WTC11 (cell line): ENCODE measurements around the gene ZNF471. TPM values are rescaled to one million over a fixed set of nuclear protein-coding genes. Genes with fewer than 3 reads are reported as not detected.

Experiments
- ATAC-seq: fragments of 200-7000 bp; cut with Tn5 transposase; 2 replicates; pipeline ENCODE4 v1.10.0; 2021; ENCODE audit warnings: mild to moderate bottlenecking, moderate library complexity
- CTCF ChIA-PET: fragments of 300-600 bp; sonication (Branson Sonifier 250); formaldehyde crosslinking; loops from one replicate; lab custom pipeline; 2021; ENCODE audit warnings: antibody characterized with exemption; lab: Charles Lee
- POLR2A ChIA-PET: fragments of 350-600 bp; sonication (Branson Sonifier 250); formaldehyde crosslinking; loops from one replicate; lab custom pipeline; 2021; ENCODE audit warnings: antibody characterized with exemption; lab: Charles Lee
- DNase-seq: peaks from one replicate; pipeline ENCODE4 v3.0.0; 2021; ENCODE audit warnings: low spot score
- H3K27ac Mint-ChIP-seq: 2 replicates; pipeline ENCODE4 v1.8.0; 2021; ENCODE audit warnings: mixed read lengths
- H3K27me3 Mint-ChIP-seq: 2 replicates; pipeline ENCODE4 v1.8.0; 2021; ENCODE audit warnings: low read depth, mild to moderate bottlenecking, moderate library complexity, mixed read lengths
- H3K36me3 Mint-ChIP-seq: 2 replicates; pipeline ENCODE4 v1.8.0; 2021; ENCODE audit warnings: mixed read lengths
- H3K4me1 Mint-ChIP-seq: 2 replicates; pipeline ENCODE4 v1.8.0; 2022; ENCODE audit warnings: mixed read lengths
- H3K4me3 Mint-ChIP-seq: 2 replicates; pipeline ENCODE4 v1.8.0; 2021; ENCODE audit warnings: mild to moderate bottlenecking, moderate library complexity, mixed read lengths
- H3K9me3 Mint-ChIP-seq: 2 replicates; pipeline ENCODE4 v1.8.0; 2021; ENCODE audit warnings: mixed read lengths
- CREM ChIP-seq: sonication (generic); formaldehyde crosslinking; IDR thresholded peaks from 2 replicates; pipeline ENCODE4 v1.8.1; 2022; ENCODE audit warnings: mild to moderate bottlenecking, missing genetic modification reagents, moderate library complexity
- ELF4 ChIP-seq: sonication (generic); formaldehyde crosslinking; IDR thresholded peaks from 2 replicates; pipeline ENCODE4 v1.8.1; 2022; ENCODE audit warnings: low read depth, mild to moderate bottlenecking, moderate library complexity, missing genetic modification reagents
- FOXK1 ChIP-seq: sonication (generic); formaldehyde crosslinking; IDR thresholded peaks from 2 replicates; pipeline ENCODE4 v1.8.0; 2022; ENCODE audit warnings: mild to moderate bottlenecking, moderate library complexity, missing genetic modification reagents
- GRHL2 ChIP-seq: fragments of 250-450 bp; sonication (Bioruptor Pico); IDR thresholded peaks from 2 replicates; pipeline ENCODE4 v1.8.0; 2022; ENCODE audit warnings: mild to moderate bottlenecking, moderate library complexity; ENCODE audit not compliant: insufficient replicate concordance, severe bottlenecking
- JAZF1 ChIP-seq: fragments of 250-450 bp; sonication (Bioruptor Pico); IDR thresholded peaks from 2 replicates; pipeline ENCODE4 v1.9.0; 2021; ENCODE audit warnings: moderate library complexity, mild to moderate bottlenecking, inconsistent platforms
- MXD4 ChIP-seq: fragments of 250-450 bp; sonication (Bioruptor Pico); IDR thresholded peaks from 2 replicates; pipeline ENCODE4 v1.8.0; 2021; ENCODE audit warnings: mild to moderate bottlenecking, moderate library complexity, borderline replicate concordance
- NR3C1 ChIP-seq: sonication (generic); formaldehyde crosslinking; conservative IDR thresholded peaks from 2 replicates; pipeline ENCODE4 v1.8.1; 2023; ENCODE audit warnings: low read depth, mild to moderate bottlenecking, missing genetic modification reagents
- RELA ChIP-seq: sonication (generic); formaldehyde crosslinking; IDR thresholded peaks from 2 replicates; pipeline ENCODE4 v1.8.1; 2022; ENCODE audit warnings: missing genetic modification reagents, mild to moderate bottlenecking, borderline replicate concordance
- SMAD4 ChIP-seq: sonication (generic); formaldehyde crosslinking; IDR thresholded peaks from 2 replicates; pipeline ENCODE4 v1.8.0; 2022; ENCODE audit warnings: mild to moderate bottlenecking, missing genetic modification reagents
- ZNF263 ChIP-seq: sonication (generic); formaldehyde crosslinking; IDR thresholded peaks from 2 replicates; pipeline ENCODE4 v1.8.1; 2022; ENCODE audit warnings: low read depth, mild to moderate bottlenecking, moderate library complexity, missing genetic modification reagents
- ZNF671 ChIP-seq: fragments of 250-450 bp; sonication (Bioruptor Pico); IDR thresholded peaks from 2 replicates; pipeline ENCODE4 v1.8.0; 2021; ENCODE audit warnings: mild to moderate bottlenecking
- total RNA-seq: library from RNA; stranded (reverse); gene quantifications from 3 replicates; pipeline ENCODE4 v1.2.3, GENCODE V29; 2021
- TF ChIP-seq, protein P1 (sequence below): fragments of 250-450 bp; sonication (Bioruptor Pico); IDR thresholded peaks from 2 replicates; pipeline ENCODE4 v1.9.0; 2021; ENCODE audit warnings: mild to moderate bottlenecking, borderline replicate concordance
- TF ChIP-seq, protein P2 (sequence below): fragments of 200-600 bp; IDR thresholded peaks from 2 replicates; pipeline ENCODE4 v1.8.0; 2022; ENCODE audit warnings: antibody characterized with exemption
- TF ChIP-seq, protein P3 (sequence below): fragments of 250-450 bp; sonication (Bioruptor Pico); IDR thresholded peaks from 2 replicates; pipeline ENCODE4 v1.9.0; 2021; ENCODE audit warnings: mild to moderate bottlenecking
- TF ChIP-seq, protein P4 (sequence below): sonication (generic); formaldehyde crosslinking; IDR thresholded peaks from 2 replicates; pipeline ENCODE4 v1.8.1; 2022; ENCODE audit warnings: low read depth, mild to moderate bottlenecking, moderate library complexity, missing genetic modification reagents, borderline replicate concordance

The ZNF471 gene
- total RNA-seq, 1 experiment from 2014 or later: 1.5 TPM

DNA sequence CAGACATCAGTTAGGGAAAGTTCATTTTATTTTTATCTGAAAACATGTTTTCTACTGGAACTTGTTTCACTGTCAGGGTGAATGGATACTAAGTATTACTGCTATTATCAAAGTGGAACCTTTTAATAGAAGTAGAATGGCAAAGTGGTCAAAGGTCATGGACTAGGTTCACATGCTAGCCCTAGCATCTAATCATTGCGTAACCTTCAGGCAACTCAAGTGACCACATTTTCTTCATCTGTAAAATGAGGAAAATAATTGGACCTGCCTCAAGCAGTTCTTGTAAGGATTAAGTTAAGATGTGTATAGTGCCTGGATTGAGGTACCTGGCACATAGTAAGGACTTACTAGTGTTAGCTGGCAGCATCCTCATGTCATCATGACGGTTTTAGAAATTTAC, 36.1 kb downstream of the ZNF471 start (continued):
- TF ChIP-seq, protein P1, sequence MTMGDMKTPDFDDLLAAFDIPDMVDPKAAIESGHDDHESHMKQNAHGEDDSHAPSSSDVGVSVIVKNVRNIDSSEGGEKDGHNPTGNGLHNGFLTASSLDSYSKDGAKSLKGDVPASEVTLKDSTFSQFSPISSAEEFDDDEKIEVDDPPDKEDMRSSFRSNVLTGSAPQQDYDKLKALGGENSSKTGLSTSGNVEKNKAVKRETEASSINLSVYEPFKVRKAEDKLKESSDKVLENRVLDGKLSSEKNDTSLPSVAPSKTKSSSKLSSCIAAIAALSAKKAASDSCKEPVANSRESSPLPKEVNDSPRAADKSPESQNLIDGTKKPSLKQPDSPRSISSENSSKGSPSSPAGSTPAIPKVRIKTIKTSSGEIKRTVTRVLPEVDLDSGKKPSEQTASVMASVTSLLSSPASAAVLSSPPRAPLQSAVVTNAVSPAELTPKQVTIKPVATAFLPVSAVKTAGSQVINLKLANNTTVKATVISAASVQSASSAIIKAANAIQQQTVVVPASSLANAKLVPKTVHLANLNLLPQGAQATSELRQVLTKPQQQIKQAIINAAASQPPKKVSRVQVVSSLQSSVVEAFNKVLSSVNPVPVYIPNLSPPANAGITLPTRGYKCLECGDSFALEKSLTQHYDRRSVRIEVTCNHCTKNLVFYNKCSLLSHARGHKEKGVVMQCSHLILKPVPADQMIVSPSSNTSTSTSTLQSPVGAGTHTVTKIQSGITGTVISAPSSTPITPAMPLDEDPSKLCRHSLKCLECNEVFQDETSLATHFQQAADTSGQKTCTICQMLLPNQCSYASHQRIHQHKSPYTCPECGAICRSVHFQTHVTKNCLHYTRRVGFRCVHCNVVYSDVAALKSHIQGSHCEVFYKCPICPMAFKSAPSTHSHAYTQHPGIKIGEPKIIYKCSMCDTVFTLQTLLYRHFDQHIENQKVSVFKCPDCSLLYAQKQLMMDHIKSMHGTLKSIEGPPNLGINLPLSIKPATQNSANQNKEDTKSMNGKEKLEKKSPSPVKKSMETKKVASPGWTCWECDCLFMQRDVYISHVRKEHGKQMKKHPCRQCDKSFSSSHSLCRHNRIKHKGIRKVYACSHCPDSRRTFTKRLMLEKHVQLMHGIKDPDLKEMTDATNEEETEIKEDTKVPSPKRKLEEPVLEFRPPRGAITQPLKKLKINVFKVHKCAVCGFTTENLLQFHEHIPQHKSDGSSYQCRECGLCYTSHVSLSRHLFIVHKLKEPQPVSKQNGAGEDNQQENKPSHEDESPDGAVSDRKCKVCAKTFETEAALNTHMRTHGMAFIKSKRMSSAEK (CRISPR knock-in tag): no peak
- TF ChIP-seq, all 79 proteins: peak for 0

DNA sequence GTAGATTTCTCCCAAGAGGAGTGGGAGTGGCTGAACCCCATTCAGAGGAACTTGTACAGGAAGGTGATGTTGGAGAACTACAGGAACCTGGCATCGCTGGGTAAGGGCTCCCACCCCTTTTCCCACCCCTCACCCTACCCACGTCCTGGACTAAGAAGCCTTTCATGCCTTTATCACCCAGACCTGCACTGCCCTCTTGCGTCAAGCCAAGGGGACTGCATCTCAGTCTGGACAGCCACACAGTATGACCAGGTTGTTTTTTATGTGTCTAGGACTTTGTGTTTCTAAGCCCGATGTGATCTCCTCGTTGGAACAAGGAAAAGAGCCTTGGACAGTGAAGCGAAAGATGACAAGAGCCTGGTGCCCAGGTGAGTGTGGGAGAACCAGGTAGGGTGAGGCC, 39.9 kb downstream of the ZNF471 start:
- CTCF ChIA-PET: no interaction called here
- no peak for TF ChIP-seq ZNF671
- TF ChIP-seq, protein P2, sequence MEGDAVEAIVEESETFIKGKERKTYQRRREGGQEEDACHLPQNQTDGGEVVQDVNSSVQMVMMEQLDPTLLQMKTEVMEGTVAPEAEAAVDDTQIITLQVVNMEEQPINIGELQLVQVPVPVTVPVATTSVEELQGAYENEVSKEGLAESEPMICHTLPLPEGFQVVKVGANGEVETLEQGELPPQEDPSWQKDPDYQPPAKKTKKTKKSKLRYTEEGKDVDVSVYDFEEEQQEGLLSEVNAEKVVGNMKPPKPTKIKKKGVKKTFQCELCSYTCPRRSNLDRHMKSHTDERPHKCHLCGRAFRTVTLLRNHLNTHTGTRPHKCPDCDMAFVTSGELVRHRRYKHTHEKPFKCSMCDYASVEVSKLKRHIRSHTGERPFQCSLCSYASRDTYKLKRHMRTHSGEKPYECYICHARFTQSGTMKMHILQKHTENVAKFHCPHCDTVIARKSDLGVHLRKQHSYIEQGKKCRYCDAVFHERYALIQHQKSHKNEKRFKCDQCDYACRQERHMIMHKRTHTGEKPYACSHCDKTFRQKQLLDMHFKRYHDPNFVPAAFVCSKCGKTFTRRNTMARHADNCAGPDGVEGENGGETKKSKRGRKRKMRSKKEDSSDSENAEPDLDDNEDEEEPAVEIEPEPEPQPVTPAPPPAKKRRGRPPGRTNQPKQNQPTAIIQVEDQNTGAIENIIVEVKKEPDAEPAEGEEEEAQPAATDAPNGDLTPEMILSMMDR: peak; percentile 43; the same call in 1 of the 2 replicates
- TF ChIP-seq ELF4 (CRISPR knock-in tag): no peak
- TF ChIP-seq SMAD4 (CRISPR knock-in tag): no peak
- TF ChIP-seq RELA (CRISPR knock-in tag): no peak
- TF ChIP-seq, protein P1 (CRISPR knock-in tag): no peak
- no peak for TF ChIP-seq FOXK1 (CRISPR knock-in tag)
- TF ChIP-seq CREM (CRISPR knock-in tag): no peak
- Mint-ChIP-seq H3K36me3 (peaks cover 64% of the 10 kb centered on the region), H3K4me3 (no peak overlapping the region), H3K4me1 (no peaks in the 10 kb centered on the region), H3K9me3 (peaks cover 71% of the 10 kb centered on the region), H3K27me3 (no peaks in the 10 kb centered on the region; the same call in none of the 2 replicates), H3K27ac (no peak overlapping the region)
- peak; percentile 46 for DNase-seq
- ATAC-seq: peak; percentile 85
- POLR2A ChIA-PET: no interaction called here

DNA sequence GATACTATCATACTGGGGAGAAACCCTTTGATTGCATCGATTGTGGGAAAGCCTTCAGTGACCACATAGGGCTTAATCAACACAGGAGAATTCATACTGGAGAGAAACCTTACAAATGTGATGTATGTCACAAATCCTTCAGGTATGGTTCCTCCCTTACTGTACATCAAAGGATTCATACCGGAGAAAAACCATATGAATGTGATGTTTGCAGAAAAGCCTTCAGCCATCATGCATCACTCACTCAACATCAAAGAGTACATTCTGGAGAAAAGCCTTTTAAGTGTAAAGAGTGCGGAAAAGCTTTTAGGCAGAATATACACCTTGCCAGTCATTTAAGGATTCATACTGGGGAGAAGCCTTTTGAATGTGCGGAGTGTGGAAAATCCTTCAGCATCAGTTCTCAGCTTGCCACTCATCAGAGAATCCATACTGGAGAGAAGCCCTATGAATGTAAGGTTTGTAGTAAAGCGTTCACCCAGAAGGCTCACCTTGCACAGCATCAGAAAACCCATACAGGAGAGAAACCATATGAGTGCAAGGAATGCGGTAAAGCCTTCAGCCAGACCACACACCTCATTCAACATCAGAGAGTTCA, 46.7 kb downstream of the ZNF471 start:
- ChIA-PET POLR2A (no interaction called here), CTCF (no interaction called here)
- Mint-ChIP-seq H3K9me3 (peaks cover 75% of the 10 kb centered on the region), H3K36me3 (peaks cover 66% of the 10 kb centered on the region), H3K4me1 (no peaks in the 10 kb centered on the region), H3K27ac (no peak overlapping the region), H3K27me3 (peaks cover 7% of the 10 kb centered on the region), H3K4me3 (no peak overlapping the region)
- DNase-seq (no peak), ATAC-seq (no peak)
- TF ChIP-seq JAZF1: no peak
- TF ChIP-seq ZNF263 (CRISPR knock-in tag): no peak
- TF ChIP-seq MXD4 (CRISPR knock-in tag): no peak
- TF ChIP-seq, protein P3, sequence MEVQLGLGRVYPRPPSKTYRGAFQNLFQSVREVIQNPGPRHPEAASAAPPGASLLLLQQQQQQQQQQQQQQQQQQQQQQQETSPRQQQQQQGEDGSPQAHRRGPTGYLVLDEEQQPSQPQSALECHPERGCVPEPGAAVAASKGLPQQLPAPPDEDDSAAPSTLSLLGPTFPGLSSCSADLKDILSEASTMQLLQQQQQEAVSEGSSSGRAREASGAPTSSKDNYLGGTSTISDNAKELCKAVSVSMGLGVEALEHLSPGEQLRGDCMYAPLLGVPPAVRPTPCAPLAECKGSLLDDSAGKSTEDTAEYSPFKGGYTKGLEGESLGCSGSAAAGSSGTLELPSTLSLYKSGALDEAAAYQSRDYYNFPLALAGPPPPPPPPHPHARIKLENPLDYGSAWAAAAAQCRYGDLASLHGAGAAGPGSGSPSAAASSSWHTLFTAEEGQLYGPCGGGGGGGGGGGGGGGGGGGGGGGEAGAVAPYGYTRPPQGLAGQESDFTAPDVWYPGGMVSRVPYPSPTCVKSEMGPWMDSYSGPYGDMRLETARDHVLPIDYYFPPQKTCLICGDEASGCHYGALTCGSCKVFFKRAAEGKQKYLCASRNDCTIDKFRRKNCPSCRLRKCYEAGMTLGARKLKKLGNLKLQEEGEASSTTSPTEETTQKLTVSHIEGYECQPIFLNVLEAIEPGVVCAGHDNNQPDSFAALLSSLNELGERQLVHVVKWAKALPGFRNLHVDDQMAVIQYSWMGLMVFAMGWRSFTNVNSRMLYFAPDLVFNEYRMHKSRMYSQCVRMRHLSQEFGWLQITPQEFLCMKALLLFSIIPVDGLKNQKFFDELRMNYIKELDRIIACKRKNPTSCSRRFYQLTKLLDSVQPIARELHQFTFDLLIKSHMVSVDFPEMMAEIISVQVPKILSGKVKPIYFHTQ (CRISPR knock-in tag): no peak
- no peak for TF ChIP-seq SMAD4 (CRISPR knock-in tag)
- no peak for TF ChIP-seq NR3C1 (CRISPR knock-in tag)
- no peak for TF ChIP-seq CREM (CRISPR knock-in tag)
- TF ChIP-seq, protein P4, sequence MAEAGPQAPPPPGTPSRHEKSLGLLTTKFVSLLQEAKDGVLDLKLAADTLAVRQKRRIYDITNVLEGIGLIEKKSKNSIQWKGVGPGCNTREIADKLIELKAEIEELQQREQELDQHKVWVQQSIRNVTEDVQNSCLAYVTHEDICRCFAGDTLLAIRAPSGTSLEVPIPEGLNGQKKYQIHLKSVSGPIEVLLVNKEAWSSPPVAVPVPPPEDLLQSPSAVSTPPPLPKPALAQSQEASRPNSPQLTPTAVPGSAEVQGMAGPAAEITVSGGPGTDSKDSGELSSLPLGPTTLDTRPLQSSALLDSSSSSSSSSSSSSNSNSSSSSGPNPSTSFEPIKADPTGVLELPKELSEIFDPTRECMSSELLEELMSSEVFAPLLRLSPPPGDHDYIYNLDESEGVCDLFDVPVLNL (CRISPR knock-in tag): no peak
- TF ChIP-seq GRHL2 (CRISPR knock-in tag): no peak
